GM18870 (cell line): ENCODE data around the gene ARL14EPL.

ENCODE experiments used
- ATAC-seq: cut with Tn5 transposase; IDR thresholded peaks from one replicate; pipeline ENCODE4 v1.9.1; 2021; ENCODE audit warnings: moderate library complexity; ENCODE audit not compliant: unreplicated experiment

ARL14EPL gene

DNA sequence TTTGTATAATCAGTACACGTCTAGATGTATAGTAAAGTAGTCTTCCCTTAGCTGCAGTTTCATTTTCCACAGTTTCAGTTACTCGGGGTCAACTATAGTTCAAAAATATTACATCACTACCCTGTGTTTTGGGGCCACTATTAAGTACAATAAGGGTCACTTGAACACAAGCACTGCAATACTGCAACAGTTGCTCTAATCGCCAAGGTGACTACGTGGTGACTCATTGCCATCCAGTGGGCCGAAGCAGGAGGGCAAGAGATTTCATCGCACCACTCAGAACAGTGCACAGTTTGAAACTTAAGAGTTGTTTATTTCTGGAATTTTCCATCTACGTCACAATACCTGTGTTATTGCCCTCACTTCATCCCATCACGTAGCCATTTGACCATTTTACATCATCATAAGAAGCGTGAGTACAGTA is at the start of gene ARL14EPL:
Gene ARL14EPL (plus strand): TSS at position 379 of the 424 bp plus-strand sequence. CDS start 18,994 bp downstream, outside the sequence.
- ATAC-seq, result peak; percentile 85

DNA sequence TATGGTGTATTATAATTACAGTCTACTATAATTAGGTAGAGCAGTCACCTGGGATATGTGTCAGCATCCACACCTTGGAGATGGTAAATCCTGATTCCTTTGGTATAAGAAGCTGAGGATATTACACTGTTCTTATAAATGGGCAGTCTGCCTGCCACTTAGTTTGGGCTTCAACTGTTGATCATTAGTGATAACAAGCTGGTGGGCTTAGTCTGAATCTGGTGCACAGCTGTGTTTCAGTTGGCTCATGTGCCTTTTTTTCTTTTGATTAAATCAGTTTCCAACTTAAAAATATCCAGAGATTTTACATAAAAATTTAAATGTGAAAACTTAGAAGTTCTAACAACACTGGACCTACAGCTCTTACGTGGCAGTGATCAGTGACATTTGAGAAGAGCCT is 48.8 kb upstream of the ARL14EPL start:
- ATAC-seq, result no peak

GRCh38 chr5:115985802-115986757 is 46.2 kb upstream of the ARL14EPL start:
- no peak for ATAC-seq

GRCh38 chr5:115988002-115988401 is 44.3 kb upstream of the ARL14EPL start:
- ATAC-seq, result no peak

DNA sequence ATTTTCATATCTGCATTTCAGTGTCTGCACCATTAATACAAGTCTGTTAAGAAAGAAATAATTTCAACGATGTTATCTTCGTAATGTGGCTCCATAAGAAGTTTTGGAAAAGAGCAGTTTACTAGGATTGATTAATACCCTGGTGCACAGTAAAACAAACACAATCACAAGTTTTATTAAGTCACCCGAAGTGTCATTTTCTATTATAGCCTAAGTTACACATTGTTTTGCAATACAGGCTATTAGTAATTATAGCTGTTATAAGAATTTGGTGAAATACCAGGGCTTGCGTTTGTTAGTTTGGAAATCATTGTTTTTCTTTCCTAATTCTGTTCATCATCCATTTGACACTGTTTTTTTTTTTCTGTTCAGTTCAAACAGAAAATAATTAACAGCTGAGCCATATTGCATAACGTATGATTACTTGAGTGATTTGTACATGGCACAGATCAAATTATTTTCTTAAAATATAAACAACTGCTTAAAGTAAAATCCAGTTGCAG is 39.4 kb upstream of the ARL14EPL start:
- ATAC-seq, result no peak

- ATAC-seq, result no peak
Observed at GRCh38 chr5:115995351-115995750, 36.9 kb upstream of the ARL14EPL start.

- ATAC-seq, result no peak
Observed at GRCh38 chr5:116002116-116002906, 30.0 kb upstream of the ARL14EPL start.

- no peak for ATAC-seq
Observed at GRCh38 chr5:116004248-116004647, 28.0 kb upstream of the ARL14EPL start.

DNA sequence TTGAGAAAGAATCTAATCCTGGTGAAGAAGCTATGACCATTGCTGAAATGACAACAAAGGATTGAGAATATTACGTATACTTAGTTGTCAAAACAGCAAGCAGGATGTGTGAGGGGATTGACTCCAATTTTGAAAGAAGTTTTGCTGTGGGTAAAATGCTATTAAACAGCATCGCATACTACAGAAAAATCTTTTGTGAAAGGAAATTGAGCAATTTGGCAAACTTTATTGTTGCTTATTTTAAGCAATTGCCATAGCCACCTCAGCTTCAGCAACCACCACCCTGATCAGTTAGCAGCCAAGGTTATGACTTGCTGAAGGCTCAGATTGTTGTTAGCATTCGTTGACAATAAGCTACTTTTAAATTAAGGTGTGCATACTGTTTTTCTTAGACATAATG is 22.5 kb upstream of the ARL14EPL start:
- no peak for ATAC-seq

DNA sequence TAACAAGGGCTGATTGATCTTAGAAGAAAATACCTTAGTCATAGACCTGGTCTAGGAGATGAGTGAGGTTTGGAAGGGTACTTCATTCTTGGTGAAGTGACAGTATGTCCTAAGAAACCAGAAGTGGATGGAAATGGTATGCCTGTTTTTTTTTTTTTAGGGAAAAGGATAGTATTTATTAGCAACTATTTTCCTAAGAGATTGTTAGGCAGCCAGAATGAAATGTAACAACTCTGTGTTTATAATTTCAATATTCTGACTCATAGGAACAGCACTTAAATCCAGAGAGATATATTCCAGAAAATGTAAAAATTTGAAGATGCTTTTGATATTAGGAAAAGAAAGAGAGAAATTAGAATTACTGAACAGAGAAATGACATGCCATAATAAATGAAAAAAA is 21.2 kb upstream of the ARL14EPL start:
- ATAC-seq, result no peak

DNA sequence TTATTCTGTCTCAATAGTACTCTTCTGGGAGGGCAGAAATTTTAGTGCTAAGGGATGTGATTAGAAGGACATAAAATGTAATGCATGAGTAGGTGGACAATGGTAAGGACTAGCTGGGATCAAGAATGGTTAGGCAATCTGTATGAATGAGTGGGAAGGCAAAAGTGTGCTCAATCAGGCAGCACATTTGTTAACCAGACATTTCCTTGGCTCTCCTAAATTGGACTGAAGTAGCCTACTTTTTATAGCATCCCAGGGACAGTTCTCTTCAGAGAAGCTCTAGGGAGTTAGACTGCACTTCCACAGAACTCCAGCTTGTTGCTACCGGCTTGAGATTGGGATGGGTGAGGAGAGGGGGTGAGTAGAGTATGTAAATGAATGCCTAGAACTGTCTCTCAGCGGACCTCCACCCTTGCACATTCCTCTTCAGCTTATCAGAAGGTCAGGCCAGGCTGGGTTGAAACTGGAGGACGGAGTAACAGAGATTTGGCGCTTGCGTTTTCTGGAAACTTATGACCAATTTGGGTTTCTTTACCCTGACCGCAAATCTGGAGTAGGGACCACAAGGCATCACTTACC is 19.0 kb upstream of the ARL14EPL start:
- ATAC-seq, result no peak

GRCh38 chr5:116013936-116014335 is 18.3 kb upstream of the ARL14EPL start:
- ATAC-seq, result no peak

DNA sequence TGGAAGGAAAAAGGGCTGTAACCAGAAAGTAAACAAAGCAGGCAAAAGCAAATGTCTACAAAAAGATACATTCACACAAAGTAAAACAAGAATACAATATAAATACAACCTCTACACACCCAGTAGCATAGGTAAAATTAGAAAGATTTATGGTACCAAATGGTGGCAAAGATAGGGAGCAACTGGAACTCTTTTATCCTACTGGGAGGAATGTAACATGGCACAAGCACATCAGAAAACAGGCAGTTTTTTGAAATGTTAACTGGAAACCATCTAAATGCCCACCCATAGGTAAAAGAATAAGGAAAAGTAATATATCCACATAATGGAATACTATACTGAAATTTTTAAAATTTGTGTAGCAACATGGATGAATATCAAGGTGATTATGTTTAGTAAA is 8.7 kb upstream of the ARL14EPL start:
- no peak for ATAC-seq

- no peak for ATAC-seq
Observed at GRCh38 chr5:116025866-116026265, 6.4 kb upstream of the ARL14EPL start.

DNA sequence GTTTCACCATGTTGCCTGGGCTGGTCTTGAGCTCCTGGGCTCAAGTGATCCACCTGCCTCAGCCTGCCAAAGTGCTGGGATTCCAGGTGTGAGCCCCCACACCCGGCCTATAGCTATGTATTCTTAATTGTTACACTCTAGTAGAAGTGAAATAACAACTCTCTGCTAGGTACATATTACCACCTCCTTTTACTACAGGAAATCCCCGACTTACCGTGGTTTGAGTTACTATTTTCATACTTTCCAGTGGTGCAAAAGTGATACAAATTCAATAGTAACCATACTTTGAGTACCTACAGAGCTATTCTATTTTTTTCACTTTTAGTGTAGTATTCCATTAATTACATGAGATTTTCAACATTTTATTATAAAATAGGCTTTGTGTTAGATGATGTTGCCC is 719 bp downstream of the ARL14EPL start:
- ATAC-seq, result peak; percentile 35

DNA sequence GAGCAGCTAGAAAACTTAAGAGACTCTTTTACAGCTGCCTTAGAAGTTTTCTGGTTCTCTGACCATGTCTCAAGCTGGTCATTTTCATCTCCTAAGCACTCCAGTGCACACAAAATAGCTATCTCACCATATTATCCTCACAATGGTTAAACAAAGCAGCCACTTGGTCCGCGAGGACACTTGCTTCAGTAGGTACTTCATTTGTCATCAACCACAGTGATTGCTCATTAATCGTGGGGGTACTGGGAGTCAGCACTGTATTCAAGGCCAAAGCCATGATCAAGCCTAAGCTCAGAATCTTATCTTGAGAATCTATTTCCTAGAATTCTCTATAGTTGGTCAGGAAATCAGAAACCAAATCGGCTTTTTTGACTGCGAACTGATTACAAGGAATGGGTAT is 2.9 kb downstream of the ARL14EPL start:
- ATAC-seq, result no peak

DNA sequence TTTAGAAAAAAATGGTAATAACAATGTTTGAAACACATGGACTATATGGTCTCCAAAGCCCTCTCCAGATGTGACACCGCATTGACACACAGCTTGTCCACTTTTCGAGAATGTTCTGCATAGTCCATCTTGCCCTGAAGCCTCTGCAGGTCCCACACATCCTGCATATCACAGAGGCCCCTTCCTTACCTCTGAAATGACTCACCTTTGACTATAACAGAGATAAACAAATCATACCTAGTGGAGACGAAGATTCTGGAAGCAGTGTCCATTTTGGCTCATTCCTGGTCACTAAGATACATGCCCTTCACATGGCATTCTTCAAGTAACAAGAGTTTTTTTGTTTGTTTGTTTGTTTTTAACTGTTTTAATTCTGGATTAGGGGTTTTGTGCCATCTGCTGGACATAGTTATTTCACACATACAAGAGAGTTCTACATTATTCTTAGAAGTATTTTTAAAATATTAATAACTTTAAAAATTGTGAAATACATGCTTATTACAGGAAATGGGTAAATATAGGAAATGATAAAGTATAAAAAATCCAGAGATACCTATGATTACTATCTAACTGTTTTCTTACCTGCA is 5.1 kb downstream of the ARL14EPL start:
- no peak for ATAC-seq

- ATAC-seq, result peak; percentile 63
Observed at GRCh38 chr5:116038817-116039216, 6.5 kb downstream of the ARL14EPL start.

DNA sequence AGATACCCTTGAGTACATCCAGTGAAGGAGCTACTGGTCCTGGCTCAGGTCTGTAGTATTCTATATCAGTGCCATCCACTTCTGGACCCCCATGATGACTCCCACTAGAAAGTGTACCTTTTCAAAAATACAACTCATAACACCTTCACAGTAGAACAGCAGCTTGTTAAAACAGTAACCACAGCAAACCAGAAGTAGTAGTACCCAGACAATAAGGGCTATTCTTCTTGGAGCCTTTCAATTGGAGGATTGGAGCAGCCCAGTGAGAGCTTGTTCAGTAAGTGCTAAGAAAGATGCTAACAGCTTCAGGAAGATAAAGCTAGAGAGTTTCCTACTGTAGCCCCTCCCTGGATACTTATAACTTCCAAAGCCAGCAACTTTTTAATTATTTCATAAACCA is 10.1 kb downstream of the ARL14EPL start:
- ATAC-seq, result no peak

GRCh38 chr5:116044073-116044472 is 11.8 kb downstream of the ARL14EPL start:
- no peak for ATAC-seq

DNA sequence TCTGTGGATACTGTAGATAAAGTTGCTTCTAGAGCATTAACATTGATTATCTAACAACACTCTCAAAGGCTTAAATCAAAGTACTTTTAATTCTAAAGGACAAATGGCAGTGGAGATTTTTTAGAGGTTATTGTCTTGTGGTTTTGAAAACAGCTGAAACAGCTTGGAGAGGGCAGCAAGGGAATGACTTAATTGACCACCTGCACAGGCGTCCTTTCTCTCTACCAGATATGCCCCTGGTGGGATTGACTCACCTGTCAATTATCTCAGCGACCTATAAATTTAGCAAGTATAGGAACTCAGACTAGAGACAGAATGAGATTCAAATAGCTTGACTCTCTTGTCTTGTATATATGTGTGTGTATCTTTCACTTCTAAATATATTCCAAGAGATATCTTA is 13.5 kb downstream of the ARL14EPL start:
- no peak for ATAC-seq
